Neural cell (in vitro differentiated cells): ENCODE data around the gene SPX. TPM values are rescaled to one million over a fixed set of nuclear protein-coding genes. Genes with fewer than 3 reads are reported as not detected.

Experiments
- H2AFZ ChIP-seq: fragments of 200-600, 300-800 bp; sonication (generic), shearing (Covaris generic); 2 replicates; pipeline ENCODE4 v1.6.0; 2014; ENCODE audit warnings: low read depth, mild to moderate bottlenecking, antibody characterized with exemption, low read length, moderate library complexity
- H3F3A ChIP-seq: fragments of 200-600 bp; shearing (Covaris generic); 2 replicates; pipeline ENCODE4 v1.6.1; 2016; ENCODE audit warnings: mild to moderate bottlenecking, moderate library complexity, mixed read lengths, antibody characterized with exemption, low read length; ENCODE audit not compliant: insufficient read depth, poor library complexity, severe bottlenecking
- H3K27ac ChIP-seq: fragments of 200-600, 300-800 bp; sonication (generic), shearing (Covaris generic); 2 replicates; pipeline ENCODE4 v1.5.1; 2014; ENCODE audit warnings: mild to moderate bottlenecking, low read length, moderate library complexity
- H3K27me3 ChIP-seq: fragments of 300-800, 200-600 bp; sonication (generic), shearing (Covaris generic); 2 replicates; pipeline ENCODE4 v1.6.0; 2014; ENCODE audit warnings: mild to moderate bottlenecking, low read depth, low read length, moderate library complexity; ENCODE audit not compliant: insufficient read depth
- H3K36me3 ChIP-seq: fragments of 300-800, 200-600 bp; sonication (generic), shearing (Covaris generic); 2 replicates; pipeline ENCODE4 v1.5.1; 2014; ENCODE audit warnings: mild to moderate bottlenecking, antibody characterized with exemption, low read length, moderate library complexity; ENCODE audit not compliant: insufficient read depth
- H3K4me2 ChIP-seq: fragments of 300-800, 200-600 bp; sonication (generic), shearing (Covaris generic); 2 replicates; pipeline ENCODE4 v1.6.0; 2014; ENCODE audit warnings: mild to moderate bottlenecking, low read length
- H3K4me3 ChIP-seq: fragments of 300-800, 200-600 bp; sonication (generic), shearing (Covaris generic); 2 replicates; pipeline ENCODE4 v1.5.1; 2014; ENCODE audit warnings: mild to moderate bottlenecking, low read length, moderate library complexity
- H3K79me2 ChIP-seq: fragments of 200-600 bp; shearing (Covaris generic); replicated peaks from 2 replicates; pipeline ENCODE4 v1.6.0; 2014; ENCODE audit warnings: mild to moderate bottlenecking, low read length, moderate library complexity; ENCODE audit not compliant: insufficient read depth
- H3K9ac ChIP-seq: fragments of 300-800, 200-600 bp; sonication (generic), shearing (Covaris generic); 2 replicates; pipeline ENCODE4 v1.6.1; 2016; ENCODE audit warnings: mild to moderate bottlenecking, low read length, mixed read lengths
- H3K9me2 ChIP-seq: fragments of 200-600 bp; shearing (Covaris generic); 2 replicates; pipeline ENCODE4 v1.6.1; 2016; ENCODE audit warnings: mild to moderate bottlenecking, low read length, mixed read lengths; ENCODE audit not compliant: insufficient read depth
- H3K9me3 ChIP-seq: fragments of 200-600, 300-800 bp; sonication (generic), shearing (Covaris generic); 2 replicates; pipeline ENCODE4 v1.6.1; 2016; ENCODE audit warnings: mild to moderate bottlenecking, mixed run types, low read length, moderate library complexity, mixed read lengths
- H4K20me1 ChIP-seq: fragments of 200-600 bp; shearing (Covaris generic); 2 replicates; pipeline ENCODE4 v1.6.1; 2016; ENCODE audit warnings: mild to moderate bottlenecking, mixed run types; ENCODE audit not compliant: insufficient read depth
- EP300 ChIP-seq: fragments of 450-650 bp; conservative IDR thresholded peaks from 2 replicates; pipeline ENCODE4 v1.6.1; 2014; ENCODE audit warnings: antibody characterized with exemption, mild to moderate bottlenecking, moderate library complexity; ENCODE audit not compliant: poor library complexity, severe bottlenecking
- EZH2 ChIP-seq: fragments of 200-600, 300-800 bp; shearing (Covaris generic), sonication (generic); IDR thresholded peaks from 2 replicates; pipeline ENCODE4 v1.6.1; 2014; ENCODE audit warnings: antibody characterized with exemption, low read length, borderline replicate concordance, mild to moderate bottlenecking; ENCODE audit not compliant: insufficient read depth, poor library complexity, severe bottlenecking
- MXI1 ChIP-seq: fragments of 450-650 bp; conservative IDR thresholded peaks from 2 replicates; pipeline ENCODE4 v1.6.1; 2014; ENCODE audit warnings: antibody characterized with exemption, mild to moderate bottlenecking; ENCODE audit not compliant: poor library complexity, severe bottlenecking
- POLR2AphosphoS5 ChIP-seq: IDR thresholded peaks from 2 replicates; pipeline ENCODE4 v1.6.1; 2012
- RAD21 ChIP-seq: fragments of 450-650 bp; conservative IDR thresholded peaks from 2 replicates; pipeline ENCODE4 v1.6.1; 2014; ENCODE audit warnings: antibody characterized with exemption, mild to moderate bottlenecking, moderate library complexity
- SMC3 ChIP-seq: fragments of 450-650 bp; conservative IDR thresholded peaks from 2 replicates; pipeline ENCODE4 v1.6.1; 2014; ENCODE audit warnings: antibody characterized with exemption, mild to moderate bottlenecking, moderate library complexity; ENCODE audit not compliant: poor library complexity
- TAF1 ChIP-seq: IDR thresholded peaks from 2 replicates; pipeline ENCODE4 v1.6.1; 2012; ENCODE audit warnings: low read depth
- polyA plus RNA-seq: library from polyadenylated mRNA; depleted of rRNA; stranded (reverse); fragments of >200 nt; gene quantifications from 2 replicates; pipeline ENCODE4 v1.2.3, GENCODE V29; 2014
- TF ChIP-seq, protein P1 (sequence below): IDR thresholded peaks from 2 replicates; pipeline ENCODE4 v1.6.1; 2012; ENCODE audit warnings: borderline replicate concordance
- TF ChIP-seq, protein P2 (sequence below): fragments of 450-650 bp; IDR thresholded peaks from 2 replicates; pipeline ENCODE4 v1.5.1; 2014; ENCODE audit warnings: antibody characterized with exemption, mild to moderate bottlenecking, moderate library complexity; ENCODE audit not compliant: poor library complexity, severe bottlenecking

The SPX gene
- polyA plus RNA-seq, 1 donor from 2014 or later, result not detected

DNA sequence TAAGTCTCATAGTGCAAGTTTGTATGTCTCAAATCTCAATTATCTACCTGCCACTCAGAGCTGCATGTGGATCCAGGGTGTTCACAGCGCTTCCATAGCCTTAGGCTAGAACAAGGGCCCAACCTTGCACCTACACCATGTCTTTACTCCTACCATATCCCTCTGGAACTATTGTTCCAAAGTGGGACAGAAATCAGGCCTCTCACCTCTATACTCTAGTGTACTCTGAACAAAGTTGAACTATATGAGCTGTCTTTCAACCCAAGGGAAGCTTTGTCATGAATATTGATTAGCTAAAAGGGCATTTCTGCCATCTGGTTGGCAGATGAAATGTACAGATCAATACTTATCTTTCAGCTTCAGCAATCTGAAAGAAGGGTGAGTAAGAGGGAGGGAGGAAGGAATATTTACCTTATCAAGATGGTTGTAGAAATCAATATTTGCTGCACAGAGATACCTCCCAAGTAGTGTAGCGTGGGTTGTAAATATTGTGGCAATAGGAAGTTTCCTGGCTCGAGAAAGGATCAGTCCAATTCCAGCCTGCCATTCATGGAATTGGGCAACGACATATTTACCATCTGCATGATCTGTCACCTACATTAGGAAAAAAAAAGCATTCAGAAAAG is 47.8 kb downstream of the SPX start:
- TF ChIP-seq RAD21 (no peak), EP300 (no peak), SMC3 (no peak), EZH2 (no peak), POLR2AphosphoS5 (no peak), TAF1 (no peak), MXI1 (no peak)
- TF ChIP-seq, protein P1, sequence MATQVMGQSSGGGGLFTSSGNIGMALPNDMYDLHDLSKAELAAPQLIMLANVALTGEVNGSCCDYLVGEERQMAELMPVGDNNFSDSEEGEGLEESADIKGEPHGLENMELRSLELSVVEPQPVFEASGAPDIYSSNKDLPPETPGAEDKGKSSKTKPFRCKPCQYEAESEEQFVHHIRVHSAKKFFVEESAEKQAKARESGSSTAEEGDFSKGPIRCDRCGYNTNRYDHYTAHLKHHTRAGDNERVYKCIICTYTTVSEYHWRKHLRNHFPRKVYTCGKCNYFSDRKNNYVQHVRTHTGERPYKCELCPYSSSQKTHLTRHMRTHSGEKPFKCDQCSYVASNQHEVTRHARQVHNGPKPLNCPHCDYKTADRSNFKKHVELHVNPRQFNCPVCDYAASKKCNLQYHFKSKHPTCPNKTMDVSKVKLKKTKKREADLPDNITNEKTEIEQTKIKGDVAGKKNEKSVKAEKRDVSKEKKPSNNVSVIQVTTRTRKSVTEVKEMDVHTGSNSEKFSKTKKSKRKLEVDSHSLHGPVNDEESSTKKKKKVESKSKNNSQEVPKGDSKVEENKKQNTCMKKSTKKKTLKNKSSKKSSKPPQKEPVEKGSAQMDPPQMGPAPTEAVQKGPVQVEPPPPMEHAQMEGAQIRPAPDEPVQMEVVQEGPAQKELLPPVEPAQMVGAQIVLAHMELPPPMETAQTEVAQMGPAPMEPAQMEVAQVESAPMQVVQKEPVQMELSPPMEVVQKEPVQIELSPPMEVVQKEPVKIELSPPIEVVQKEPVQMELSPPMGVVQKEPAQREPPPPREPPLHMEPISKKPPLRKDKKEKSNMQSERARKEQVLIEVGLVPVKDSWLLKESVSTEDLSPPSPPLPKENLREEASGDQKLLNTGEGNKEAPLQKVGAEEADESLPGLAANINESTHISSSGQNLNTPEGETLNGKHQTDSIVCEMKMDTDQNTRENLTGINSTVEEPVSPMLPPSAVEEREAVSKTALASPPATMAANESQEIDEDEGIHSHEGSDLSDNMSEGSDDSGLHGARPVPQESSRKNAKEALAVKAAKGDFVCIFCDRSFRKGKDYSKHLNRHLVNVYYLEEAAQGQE, result no peak
- TF ChIP-seq, protein P2, sequence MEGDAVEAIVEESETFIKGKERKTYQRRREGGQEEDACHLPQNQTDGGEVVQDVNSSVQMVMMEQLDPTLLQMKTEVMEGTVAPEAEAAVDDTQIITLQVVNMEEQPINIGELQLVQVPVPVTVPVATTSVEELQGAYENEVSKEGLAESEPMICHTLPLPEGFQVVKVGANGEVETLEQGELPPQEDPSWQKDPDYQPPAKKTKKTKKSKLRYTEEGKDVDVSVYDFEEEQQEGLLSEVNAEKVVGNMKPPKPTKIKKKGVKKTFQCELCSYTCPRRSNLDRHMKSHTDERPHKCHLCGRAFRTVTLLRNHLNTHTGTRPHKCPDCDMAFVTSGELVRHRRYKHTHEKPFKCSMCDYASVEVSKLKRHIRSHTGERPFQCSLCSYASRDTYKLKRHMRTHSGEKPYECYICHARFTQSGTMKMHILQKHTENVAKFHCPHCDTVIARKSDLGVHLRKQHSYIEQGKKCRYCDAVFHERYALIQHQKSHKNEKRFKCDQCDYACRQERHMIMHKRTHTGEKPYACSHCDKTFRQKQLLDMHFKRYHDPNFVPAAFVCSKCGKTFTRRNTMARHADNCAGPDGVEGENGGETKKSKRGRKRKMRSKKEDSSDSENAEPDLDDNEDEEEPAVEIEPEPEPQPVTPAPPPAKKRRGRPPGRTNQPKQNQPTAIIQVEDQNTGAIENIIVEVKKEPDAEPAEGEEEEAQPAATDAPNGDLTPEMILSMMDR, result no peak
- H3K9me3 ChIP-seq, result no peaks in the 10 kb centered on the region

DNA sequence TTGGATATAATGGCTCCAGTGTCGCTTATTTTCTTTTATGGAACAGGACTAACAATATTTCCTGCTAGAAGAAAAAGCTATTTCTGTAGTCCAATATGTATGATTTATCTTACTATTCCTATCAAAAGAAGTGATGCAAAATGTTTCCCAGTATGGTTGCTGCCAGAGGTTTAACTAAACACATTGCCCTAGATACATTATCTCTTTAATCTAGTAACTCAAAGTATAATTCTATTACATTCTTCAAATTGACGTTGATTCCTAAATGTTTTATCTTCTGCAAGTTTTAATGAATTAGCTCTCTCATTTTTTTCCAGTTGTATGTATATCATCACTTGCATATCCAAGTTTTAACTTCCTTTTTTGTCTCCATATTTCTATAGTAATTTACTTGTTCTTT is 50.3 kb downstream of the SPX start:
- TF ChIP-seq RAD21 (no peak), EP300 (no peak), EZH2 (no peak), TAF1 (no peak), POLR2AphosphoS5 (no peak)
- TF ChIP-seq, protein P2, result no peak
- TF ChIP-seq, protein P1, result no peak
- Histone ChIP-seq H3K4me2 (no peak overlapping the region), H3K27me3 (no peaks in the 10 kb centered on the region), H4K20me1 (no peaks in the 10 kb centered on the region), H3K36me3 (no peaks in the 10 kb centered on the region), H3K79me2 (no peaks in the 10 kb centered on the region), H2AFZ (no peak overlapping the region), H3K9me3 (no peaks in the 10 kb centered on the region), H3K9ac (no peak overlapping the region), H3K27ac (no peak overlapping the region), H3K4me3 (no peak overlapping the region), H3K9me2 (no peaks in the 10 kb centered on the region), H3F3A (no peaks in the 10 kb centered on the region)

More for the DNA sequence above, 47.8 kb downstream of the SPX start:
- Histone ChIP-seq H3F3A (no peaks in the 10 kb centered on the region), H3K79me2 (no peaks in the 10 kb centered on the region), H3K4me2 (no peak overlapping the region), H3K27ac (no peak overlapping the region), H3K27me3 (no peaks in the 10 kb centered on the region), H3K9me2 (no peaks in the 10 kb centered on the region), H3K4me3 (no peak overlapping the region), H3K9ac (no peak overlapping the region), H4K20me1 (no peaks in the 10 kb centered on the region), H3K36me3 (no peaks in the 10 kb centered on the region), H2AFZ (no peak overlapping the region)
